Astrocyte of the cerebellum (primary cell): ENCODE data around the gene SPI1.

Source experiments
- DNase-seq: peaks from one replicate; pipeline ENCODE4 v3.0.0-alpha.2; 2011; ENCODE audit warnings: low read depth
- H3K4me3 ChIP-seq: 2 replicates; pipeline ENCODE4 v1.5.1; 2011; ENCODE audit warnings: mild to moderate bottlenecking, low read depth, low read length, moderate library complexity
- in situ Hi-C: cut with HindIII; loops from 2 replicates; pipeline ENCODE4 v1.10.0; 2017; ENCODE audit warnings: low sequenced_read_pairs
- TF ChIP-seq, protein P1 (sequence below): IDR thresholded peaks from 2 replicates; pipeline ENCODE4 v1.5.1; 2012; ENCODE audit warnings: low read length, low read depth, moderate library complexity, mild to moderate bottlenecking; ENCODE audit errors: missing control alignments

The SPI1 gene

DNA sequence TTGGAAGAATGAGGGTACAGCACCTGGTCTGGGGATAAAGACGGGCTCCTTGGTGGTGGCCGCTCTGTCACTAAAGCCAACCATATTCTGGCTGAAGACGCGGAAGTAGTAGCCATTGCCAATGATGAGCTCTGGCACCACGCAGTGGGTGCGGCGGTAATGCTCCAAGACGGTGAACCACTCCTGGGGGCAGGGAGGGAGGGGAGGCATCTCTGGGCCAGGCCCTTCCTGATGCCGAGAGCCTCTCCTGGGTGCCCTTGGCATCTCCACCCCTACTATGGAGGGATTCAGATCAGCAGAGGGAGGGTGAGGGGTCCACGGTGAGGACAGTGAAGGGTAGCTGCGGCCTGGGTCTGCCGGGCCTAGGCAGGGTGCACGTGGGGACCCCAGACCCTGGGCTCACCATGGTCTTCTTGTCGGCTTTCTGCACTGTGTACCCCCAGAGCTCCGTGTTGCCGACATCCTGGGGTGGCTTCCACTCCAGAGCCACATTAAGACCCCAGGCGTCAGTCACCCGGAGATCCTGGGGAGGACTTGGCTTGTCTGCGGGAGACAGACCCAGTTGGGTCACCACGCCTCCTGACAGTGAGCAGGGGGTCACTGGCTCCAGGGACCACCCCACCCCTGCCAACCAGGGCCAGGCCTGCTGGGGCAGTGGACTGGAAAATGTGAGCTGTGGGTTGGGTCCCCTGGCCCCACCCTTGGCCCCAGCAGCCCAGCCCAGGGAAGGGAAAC, 45.4 kb downstream of the SPI1 start:
- H3K4me3 ChIP-seq = no peak overlapping the region
- in situ Hi-C loops = loop anchor here (5.0 kb wide), 1 partner anchor 151 kb away; no protein-coding TSS in a partner anchor
- TF ChIP-seq, protein P1, sequence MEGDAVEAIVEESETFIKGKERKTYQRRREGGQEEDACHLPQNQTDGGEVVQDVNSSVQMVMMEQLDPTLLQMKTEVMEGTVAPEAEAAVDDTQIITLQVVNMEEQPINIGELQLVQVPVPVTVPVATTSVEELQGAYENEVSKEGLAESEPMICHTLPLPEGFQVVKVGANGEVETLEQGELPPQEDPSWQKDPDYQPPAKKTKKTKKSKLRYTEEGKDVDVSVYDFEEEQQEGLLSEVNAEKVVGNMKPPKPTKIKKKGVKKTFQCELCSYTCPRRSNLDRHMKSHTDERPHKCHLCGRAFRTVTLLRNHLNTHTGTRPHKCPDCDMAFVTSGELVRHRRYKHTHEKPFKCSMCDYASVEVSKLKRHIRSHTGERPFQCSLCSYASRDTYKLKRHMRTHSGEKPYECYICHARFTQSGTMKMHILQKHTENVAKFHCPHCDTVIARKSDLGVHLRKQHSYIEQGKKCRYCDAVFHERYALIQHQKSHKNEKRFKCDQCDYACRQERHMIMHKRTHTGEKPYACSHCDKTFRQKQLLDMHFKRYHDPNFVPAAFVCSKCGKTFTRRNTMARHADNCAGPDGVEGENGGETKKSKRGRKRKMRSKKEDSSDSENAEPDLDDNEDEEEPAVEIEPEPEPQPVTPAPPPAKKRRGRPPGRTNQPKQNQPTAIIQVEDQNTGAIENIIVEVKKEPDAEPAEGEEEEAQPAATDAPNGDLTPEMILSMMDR = no peak
- no peak for DNase-seq

DNA sequence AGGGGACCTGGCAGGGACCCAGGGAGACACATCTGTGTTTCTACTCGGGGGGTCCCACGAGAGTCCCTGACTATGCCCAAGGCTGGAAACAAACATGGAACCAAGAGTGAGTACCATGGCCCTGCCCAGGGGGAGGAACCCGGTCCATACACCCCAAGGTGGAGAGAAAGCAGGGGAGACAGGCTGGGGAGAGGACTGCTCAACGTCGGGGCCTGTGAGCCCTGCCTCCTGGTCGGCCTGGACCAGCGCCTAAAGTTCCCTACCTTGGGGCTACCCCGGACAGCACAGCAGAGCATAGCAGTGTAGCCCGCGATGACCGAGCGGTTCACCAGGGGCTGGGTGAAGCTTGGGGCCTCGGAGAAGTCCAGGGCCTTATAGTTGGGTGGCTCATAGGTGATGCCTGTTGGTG, 46.0 kb downstream of the SPI1 start:
- H3K4me3 ChIP-seq = no peak overlapping the region
- no peak for DNase-seq
- in situ Hi-C loops = loop anchor here (5.0 kb wide), 1 partner anchor 150 kb away; no protein-coding TSS in a partner anchor
- TF ChIP-seq, protein P1 = no peak

DNA sequence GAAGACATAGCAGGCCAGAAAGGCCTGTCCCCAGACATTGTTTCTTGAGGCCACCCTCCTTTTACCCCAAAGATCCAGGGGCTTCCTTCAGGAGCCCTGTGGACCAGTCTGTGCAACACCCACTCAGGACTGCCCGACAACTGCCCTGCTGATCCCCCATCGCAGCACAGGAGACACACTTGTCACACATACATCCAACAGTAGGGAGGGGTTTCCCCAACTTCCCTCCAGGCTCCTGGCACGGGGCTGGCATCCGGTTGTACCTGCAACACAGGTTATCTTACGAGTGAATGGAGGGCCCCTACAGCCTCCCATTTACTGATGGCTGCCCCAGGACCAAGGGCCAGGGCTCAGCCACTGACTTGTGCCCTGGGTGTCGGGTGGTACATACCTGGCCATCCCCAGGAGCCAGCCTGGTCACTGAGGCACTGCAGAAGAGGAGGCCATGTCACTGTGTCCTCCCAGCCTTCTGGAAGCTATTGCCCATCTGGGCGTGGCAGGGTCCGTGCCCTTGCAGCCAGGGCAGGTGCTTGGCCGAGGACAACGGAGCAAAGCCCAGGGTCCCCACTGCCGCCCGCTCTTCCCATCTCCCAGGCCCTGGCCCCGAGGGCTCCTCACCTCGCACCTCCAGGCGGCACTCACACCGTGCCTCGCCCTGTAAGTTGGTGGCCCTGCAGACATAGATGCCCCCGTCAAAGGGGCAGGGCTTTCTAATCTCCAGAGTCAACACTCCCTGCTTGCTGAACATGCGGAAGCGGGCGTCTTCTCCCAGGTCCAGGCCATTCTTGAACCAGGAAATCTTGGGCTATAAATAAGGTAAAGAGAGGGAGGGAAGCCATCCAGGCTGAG, 46.7 kb downstream of the SPI1 start:
- in situ Hi-C loops = loop anchor here (5.0 kb wide), 1 partner anchor 149 kb away; no protein-coding TSS in a partner anchor
- TF ChIP-seq, protein P1 = no peak
- H3K4me3 ChIP-seq = no peak overlapping the region
- DNase-seq = no peak

DNA sequence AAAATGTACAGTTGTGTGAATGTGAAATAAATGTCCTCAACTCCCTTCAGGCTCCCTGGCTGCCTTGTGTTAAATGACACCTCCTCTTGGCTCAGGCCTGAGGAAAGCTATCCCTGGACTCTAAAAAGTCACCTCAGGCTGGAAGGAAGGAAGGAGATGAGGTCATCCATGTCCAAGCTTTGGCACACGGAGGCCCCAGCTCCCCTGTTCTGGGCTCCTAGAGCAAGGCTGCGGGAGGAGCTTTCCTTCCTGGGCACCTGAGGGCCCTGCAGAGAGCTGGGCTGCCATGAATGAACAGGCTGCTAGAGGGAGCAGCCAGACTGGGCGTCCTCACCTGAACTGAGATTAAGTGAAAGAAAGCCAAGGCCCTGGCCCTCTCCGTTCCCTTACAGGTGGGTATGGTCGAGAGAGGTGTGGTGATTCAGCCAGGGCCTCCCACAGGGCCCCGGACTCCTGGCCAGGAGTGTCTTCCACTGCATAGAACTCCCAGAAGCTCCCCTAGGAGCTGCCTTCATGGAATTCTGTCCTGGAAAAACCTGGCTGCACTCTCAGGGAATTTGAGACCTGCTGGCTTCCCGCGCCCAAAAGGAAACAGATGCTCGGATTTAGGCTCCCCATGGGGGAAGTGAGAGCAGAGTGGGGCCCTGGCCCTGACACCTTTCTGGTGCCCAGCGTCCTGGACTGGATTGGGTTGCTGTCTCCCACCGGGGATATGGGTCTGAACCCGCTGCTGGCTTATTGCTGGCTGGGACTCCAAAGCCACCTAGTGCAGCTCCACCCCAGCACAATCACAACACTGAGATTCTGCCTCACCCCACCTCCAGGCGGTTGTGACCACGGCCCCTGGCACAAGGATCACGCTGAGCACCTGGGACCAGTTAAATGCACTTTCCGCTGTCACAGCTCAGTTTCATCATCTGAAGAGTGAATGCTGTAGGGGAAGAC, 48.1 kb downstream of the SPI1 start:
- in situ Hi-C loops = loop anchor here (5.0 kb wide), 1 partner anchor 148 kb away; no protein-coding TSS in a partner anchor

DNA sequence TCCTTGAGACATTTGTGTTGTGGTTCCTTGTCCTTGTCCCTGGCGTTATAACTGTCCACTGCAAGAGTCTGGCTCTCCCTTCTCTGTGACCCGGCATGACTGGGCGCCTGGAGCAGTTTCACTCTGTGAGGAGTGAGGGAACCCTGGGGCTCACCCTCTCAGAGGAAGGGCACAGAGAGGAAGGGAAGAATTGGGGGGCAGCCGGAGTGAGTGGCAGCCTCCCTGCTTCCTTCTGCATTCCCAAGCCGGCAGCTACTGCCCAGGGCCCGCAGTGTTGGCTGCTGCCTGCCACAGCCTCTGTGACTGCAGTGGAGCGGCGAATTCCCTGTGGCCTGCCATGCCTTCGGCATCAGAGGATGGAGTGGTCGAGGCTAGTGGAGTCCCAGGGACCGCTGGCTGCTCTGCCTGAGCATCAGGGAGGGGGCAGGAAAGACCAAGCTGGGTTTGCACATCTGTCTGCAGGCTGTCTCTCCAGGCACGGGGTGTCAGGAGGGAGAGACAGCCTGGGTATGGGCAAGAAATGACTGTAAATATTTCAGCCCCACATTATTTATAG, 48.8 kb downstream of the SPI1 start:
- in situ Hi-C loops = no loop called here
- DNase-seq = no peak
- TF ChIP-seq, protein P1 = no peak
- no peak overlapping the region for H3K4me3 ChIP-seq

More for the DNA sequence above, 48.1 kb downstream of the SPI1 start:
- DNase-seq = no peak
- TF ChIP-seq, protein P1 = no peak
- H3K4me3 ChIP-seq = no peak overlapping the region
